ENCODE measurements around the gene ETV1. TPM values are rescaled to one million over a fixed set of nuclear protein-coding genes. Genes with fewer than 3 reads are reported as not detected.
A peak's percentile ranks its signal among the peaks of the same experiment; 100 is the strongest.

The ETV1 gene
- total and polyA plus RNA-seq, 9 of the 15 experiments (the other 6 are each of a cell fraction or from before 2014, with no cell fraction given): 7.2 to 27.4 (median 14.0) TPM

DNA sequence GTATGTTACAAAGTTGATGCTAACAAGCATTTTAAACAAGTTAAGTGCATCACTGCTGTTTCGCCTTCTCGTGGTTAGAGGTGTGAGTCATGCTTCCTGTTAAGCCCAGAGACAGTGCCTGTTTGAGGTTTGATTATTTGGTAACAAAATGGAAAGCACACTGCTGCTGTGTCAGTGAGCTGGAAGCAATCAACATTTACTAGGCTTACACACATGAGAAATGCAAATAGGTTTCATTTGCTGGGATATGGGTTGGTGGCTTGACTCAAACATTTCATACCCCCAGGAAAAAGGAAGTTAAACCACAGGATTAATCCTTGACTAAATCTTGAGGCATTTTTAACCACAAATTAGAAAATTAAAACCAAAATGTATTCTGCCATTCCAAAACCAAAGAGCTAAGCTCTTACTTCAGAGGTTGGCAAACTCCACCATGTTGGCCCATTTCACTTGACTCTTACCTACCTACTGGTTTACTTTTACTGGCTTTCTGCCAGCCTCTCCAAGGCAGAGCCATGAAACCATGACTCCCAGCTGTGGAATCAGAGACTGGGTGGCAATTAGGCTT, 139.2 kb downstream of the ETV1 start (continued):
- TF ChIP-seq STAT6 (CRISPR knock-in tag; IDR thresholded peaks at IDR 0.05) (no peak), RFX5 (IDR thresholded peaks at IDR 0.05; ENCODE audit: low read depth, low read length) (no peak), PTTG1 (tag; IDR thresholded peaks at IDR 0.05; ENCODE audit: low read depth) (no peak), PML (IDR thresholded peaks at IDR 0.05; ENCODE audit: low read length) (no peak; the same call in 1 of the 2 replicates), POLR2H (tag; IDR thresholded peaks at IDR 0.05; ENCODE audit: low read depth) (no peak), PYGO2 (tag; IDR thresholded peaks at IDR 0.05) (no peak), HNRNPK (IDR thresholded peaks at IDR 0.05; ENCODE audit: low read depth, low read length, poor library complexity, severe bottlenecking) (no peak), KLF6 (CRISPR knock-in tag; IDR thresholded peaks at IDR 0.05; ENCODE audit: borderline replicate concordance) (no peak), EP300 (IDR thresholded peaks at IDR 0.05; ENCODE audit: low read length) (peak; percentile 51; the same call in 1 of the 2 replicates), NR4A1 (CRISPR knock-in tag; IDR thresholded peaks at IDR 0.05) (no peak), NR4A1 (tag; IDR thresholded peaks at IDR 0.05) (no peak), CBX8 (IDR thresholded peaks at IDR 0.05; ENCODE audit: borderline replicate concordance, extremely low read depth, low read depth, low read length, poor library complexity, severe bottlenecking) (no peak), IFI16 (CRISPR knock-in tag; IDR thresholded peaks at IDR 0.05) (no peak)
- TF ChIP-seq, protein P1, sequence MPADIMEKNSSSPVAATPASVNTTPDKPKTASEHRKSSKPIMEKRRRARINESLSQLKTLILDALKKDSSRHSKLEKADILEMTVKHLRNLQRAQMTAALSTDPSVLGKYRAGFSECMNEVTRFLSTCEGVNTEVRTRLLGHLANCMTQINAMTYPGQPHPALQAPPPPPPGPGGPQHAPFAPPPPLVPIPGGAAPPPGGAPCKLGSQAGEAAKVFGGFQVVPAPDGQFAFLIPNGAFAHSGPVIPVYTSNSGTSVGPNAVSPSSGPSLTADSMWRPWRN (IDR thresholded peaks at IDR 0.05; ENCODE audit: low read depth): 0 out of 2 replicates have a peak, but pooled peaks have one; percentile 26
- TF ChIP-seq, protein P2, sequence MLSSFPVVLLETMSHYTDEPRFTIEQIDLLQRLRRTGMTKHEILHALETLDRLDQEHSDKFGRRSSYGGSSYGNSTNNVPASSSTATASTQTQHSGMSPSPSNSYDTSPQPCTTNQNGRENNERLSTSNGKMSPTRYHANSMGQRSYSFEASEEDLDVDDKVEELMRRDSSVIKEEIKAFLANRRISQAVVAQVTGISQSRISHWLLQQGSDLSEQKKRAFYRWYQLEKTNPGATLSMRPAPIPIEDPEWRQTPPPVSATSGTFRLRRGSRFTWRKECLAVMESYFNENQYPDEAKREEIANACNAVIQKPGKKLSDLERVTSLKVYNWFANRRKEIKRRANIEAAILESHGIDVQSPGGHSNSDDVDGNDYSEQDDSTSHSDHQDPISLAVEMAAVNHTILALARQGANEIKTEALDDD (IDR thresholded peaks at IDR 0.05): peak; percentile 93
- TF ChIP-seq, protein P3, sequence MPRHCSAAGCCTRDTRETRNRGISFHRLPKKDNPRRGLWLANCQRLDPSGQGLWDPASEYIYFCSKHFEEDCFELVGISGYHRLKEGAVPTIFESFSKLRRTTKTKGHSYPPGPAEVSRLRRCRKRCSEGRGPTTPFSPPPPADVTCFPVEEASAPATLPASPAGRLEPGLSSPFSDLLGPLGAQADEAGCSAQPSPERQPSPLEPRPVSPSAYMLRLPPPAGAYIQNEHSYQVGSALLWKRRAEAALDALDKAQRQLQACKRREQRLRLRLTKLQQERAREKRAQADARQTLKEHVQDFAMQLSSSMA (CRISPR knock-in tag; IDR thresholded peaks at IDR 0.05): no peak
- TF ChIP-seq, protein P4, sequence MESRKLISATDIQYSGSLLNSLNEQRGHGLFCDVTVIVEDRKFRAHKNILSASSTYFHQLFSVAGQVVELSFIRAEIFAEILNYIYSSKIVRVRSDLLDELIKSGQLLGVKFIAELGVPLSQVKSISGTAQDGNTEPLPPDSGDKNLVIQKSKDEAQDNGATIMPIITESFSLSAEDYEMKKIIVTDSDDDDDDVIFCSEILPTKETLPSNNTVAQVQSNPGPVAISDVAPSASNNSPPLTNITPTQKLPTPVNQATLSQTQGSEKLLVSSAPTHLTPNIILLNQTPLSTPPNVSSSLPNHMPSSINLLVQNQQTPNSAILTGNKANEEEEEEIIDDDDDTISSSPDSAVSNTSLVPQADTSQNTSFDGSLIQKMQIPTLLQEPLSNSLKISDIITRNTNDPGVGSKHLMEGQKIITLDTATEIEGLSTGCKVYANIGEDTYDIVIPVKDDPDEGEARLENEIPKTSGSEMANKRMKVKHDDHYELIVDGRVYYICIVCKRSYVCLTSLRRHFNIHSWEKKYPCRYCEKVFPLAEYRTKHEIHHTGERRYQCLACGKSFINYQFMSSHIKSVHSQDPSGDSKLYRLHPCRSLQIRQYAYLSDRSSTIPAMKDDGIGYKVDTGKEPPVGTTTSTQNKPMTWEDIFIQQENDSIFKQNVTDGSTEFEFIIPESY (CRISPR knock-in tag; IDR thresholded peaks at IDR 0.05): no peak
- TF ChIP-seq, protein P5, sequence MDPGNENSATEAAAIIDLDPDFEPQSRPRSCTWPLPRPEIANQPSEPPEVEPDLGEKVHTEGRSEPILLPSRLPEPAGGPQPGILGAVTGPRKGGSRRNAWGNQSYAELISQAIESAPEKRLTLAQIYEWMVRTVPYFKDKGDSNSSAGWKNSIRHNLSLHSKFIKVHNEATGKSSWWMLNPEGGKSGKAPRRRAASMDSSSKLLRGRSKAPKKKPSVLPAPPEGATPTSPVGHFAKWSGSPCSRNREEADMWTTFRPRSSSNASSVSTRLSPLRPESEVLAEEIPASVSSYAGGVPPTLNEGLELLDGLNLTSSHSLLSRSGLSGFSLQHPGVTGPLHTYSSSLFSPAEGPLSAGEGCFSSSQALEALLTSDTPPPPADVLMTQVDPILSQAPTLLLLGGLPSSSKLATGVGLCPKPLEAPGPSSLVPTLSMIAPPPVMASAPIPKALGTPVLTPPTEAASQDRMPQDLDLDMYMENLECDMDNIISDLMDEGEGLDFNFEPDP (CRISPR knock-in tag; IDR thresholded peaks at IDR 0.05): no peak
